HuH-7 (cell line): ENCODE results near the gene ENOX1.
"Not testable (repeated sequence)": the region's sequence is repeated elsewhere in the genome, so short reads cannot be mapped to it uniquely, and the experiment has no call there.

Source experiments
- DNase-seq: peaks from one replicate; pipeline ENCODE4 v3.0.0; 2011; ENCODE audit warnings: low spot score

The ENOX1 gene

GRCh38 chr13:43786766-43787517 is at the start of gene ENOX1:
TSS of gene ENOX1 (minus strand) at chr13:43786972.
- DNase-seq = peak; percentile 38

- no peak for DNase-seq
Measured at GRCh38 chr13:43835701-43836100, 48.9 kb upstream of the ENOX1 start.

- DNase-seq = no peak
Measured at GRCh38 chr13:43831088-43831487, 44.3 kb upstream of the ENOX1 start.

- DNase-seq = no peak
Measured at GRCh38 chr13:43830497-43830881, 43.7 kb upstream of the ENOX1 start.

GRCh38 chr13:43824656-43825055 is 37.9 kb upstream of the ENOX1 start:
- not testable (repeated sequence) for DNase-seq

GRCh38 chr13:43822969-43823368 is 36.2 kb upstream of the ENOX1 start:
- DNase-seq = no peak

- no peak for DNase-seq
Measured at GRCh38 chr13:43816401-43816889, 29.7 kb upstream of the ENOX1 start.

- no peak for DNase-seq
Measured at GRCh38 chr13:43815204-43815603, 28.4 kb upstream of the ENOX1 start.

GRCh38 chr13:43808676-43809075 is 21.9 kb upstream of the ENOX1 start:
- DNase-seq = no peak

- DNase-seq = no peak
Measured at GRCh38 chr13:43805681-43806128, 18.9 kb upstream of the ENOX1 start.

GRCh38 chr13:43805071-43805468 is 18.3 kb upstream of the ENOX1 start:
- DNase-seq = no peak

- DNase-seq = no peak
Measured at GRCh38 chr13:43804461-43805070, 17.8 kb upstream of the ENOX1 start.

- no peak for DNase-seq
Measured at GRCh38 chr13:43802511-43802910, 15.7 kb upstream of the ENOX1 start.

GRCh38 chr13:43800828-43801227 is 14.1 kb upstream of the ENOX1 start:
- DNase-seq = no peak

GRCh38 chr13:43799191-43799590 is 12.4 kb upstream of the ENOX1 start:
- DNase-seq = no peak

GRCh38 chr13:43797869-43798268 is 11.1 kb upstream of the ENOX1 start:
- DNase-seq = no peak

GRCh38 chr13:43797159-43797558 is 10.4 kb upstream of the ENOX1 start:
- DNase-seq = no peak

- DNase-seq = no peak
Measured at GRCh38 chr13:43794416-43794815, 7.6 kb upstream of the ENOX1 start.

- no peak for DNase-seq
Measured at GRCh38 chr13:43792076-43792881, 5.5 kb upstream of the ENOX1 start.

GRCh38 chr13:43787997-43788396 is 1.2 kb upstream of the ENOX1 start:
- no peak for DNase-seq

GRCh38 chr13:43787518-43787891 is 733 bp upstream of the ENOX1 start:
- DNase-seq = no peak

- no peak for DNase-seq
Measured at GRCh38 chr13:43786472-43786765, 353 bp downstream of the ENOX1 start.
